Activated gamma-delta T cell treated with Interleukin-2 at 50 U/mL for 16 hours (primary cell): ENCODE measurements around the gene CLCA2.
A peak's percentile ranks its signal among the peaks of the same experiment; 100 is the strongest.

Experiments
- DNase-seq: peaks from one replicate; pipeline ENCODE4 v3.0.0-alpha.2; 2020

Gene CLCA2, protein sequence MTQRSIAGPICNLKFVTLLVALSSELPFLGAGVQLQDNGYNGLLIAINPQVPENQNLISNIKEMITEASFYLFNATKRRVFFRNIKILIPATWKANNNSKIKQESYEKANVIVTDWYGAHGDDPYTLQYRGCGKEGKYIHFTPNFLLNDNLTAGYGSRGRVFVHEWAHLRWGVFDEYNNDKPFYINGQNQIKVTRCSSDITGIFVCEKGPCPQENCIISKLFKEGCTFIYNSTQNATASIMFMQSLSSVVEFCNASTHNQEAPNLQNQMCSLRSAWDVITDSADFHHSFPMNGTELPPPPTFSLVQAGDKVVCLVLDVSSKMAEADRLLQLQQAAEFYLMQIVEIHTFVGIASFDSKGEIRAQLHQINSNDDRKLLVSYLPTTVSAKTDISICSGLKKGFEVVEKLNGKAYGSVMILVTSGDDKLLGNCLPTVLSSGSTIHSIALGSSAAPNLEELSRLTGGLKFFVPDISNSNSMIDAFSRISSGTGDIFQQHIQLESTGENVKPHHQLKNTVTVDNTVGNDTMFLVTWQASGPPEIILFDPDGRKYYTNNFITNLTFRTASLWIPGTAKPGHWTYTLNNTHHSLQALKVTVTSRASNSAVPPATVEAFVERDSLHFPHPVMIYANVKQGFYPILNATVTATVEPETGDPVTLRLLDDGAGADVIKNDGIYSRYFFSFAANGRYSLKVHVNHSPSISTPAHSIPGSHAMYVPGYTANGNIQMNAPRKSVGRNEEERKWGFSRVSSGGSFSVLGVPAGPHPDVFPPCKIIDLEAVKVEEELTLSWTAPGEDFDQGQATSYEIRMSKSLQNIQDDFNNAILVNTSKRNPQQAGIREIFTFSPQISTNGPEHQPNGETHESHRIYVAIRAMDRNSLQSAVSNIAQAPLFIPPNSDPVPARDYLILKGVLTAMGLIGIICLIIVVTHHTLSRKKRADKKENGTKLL

GRCh38 chr1:86423873-86424272, at the start of gene CLCA2:
Gene CLCA2, plus strand, starts transcription at chr1:86424171. Its CDS starts 77 bp downstream, at chr1:86424248.
- no peak for DNase-seq

GRCh38 chr1:86375688-86376087, 48.3 kb upstream of the CLCA2 start:
- DNase-seq: no peak

- no peak for DNase-seq
Measured at GRCh38 chr1:86377341-86377740, 46.6 kb upstream of the CLCA2 start.

DNA sequence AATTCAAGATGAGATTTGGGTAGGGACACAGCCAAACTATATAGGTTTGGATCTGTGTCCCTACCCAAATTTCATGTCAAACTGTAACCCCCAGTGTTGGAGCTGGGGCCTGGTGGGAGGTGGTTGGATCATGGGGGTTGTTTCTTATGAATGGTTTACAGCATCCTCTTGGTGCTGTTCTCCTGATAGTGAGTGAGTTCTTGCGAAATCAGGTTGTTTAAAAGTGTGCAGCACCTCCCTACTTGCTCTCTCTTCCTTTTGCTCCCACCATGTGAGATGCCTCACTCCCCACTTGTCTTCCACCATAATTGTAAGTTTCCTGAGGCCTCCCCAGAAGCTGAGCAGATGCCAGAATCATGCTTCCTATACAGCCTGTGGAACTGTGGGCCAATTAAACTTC, 45.2 kb upstream of the CLCA2 start:
- no peak for DNase-seq

GRCh38 chr1:86380257-86380861, 43.6 kb upstream of the CLCA2 start:
- DNase-seq: no peak

DNA sequence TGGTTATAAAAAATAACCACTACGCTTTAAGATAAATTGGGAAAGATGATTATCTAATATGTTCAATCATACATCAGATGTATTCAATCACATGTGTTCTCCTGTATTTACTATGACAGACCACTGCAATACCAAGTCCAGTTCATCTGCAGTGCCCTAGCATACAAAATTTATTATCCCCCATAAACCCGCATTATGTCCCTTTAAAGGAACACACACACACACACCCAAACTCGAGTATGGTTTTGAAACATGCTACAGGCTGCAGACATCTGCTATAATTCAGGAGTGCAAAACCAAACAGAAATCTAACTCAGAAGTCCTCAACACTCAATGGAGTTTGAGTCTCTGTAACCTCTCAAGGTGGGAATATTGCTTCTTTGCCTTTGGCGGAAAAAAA, 42.7 kb upstream of the CLCA2 start:
- DNase-seq: no peak

DNA sequence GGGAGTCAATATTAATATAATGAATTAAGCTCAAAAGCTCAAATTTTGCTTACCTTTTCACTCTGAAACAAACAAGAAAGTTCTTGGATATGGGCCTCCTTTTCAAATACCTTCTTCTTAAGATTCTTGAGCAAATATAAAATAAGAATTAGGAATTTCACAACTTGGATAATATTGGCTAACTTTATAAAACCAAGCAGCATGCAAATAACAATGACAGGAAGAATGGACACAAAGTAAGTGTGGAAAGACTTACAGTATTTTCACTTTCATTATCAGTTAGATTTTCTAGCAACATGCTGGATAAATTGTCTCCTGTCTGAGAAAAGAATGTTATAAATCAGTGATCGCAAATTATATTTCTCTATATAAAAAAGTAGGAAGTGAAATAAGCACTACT, 41.1 kb upstream of the CLCA2 start:
- no peak for DNase-seq

GRCh38 chr1:86387916-86388627, 35.9 kb upstream of the CLCA2 start:
- no peak for DNase-seq

GRCh38 chr1:86388777-86389176, 35.2 kb upstream of the CLCA2 start:
- no peak for DNase-seq

DNA sequence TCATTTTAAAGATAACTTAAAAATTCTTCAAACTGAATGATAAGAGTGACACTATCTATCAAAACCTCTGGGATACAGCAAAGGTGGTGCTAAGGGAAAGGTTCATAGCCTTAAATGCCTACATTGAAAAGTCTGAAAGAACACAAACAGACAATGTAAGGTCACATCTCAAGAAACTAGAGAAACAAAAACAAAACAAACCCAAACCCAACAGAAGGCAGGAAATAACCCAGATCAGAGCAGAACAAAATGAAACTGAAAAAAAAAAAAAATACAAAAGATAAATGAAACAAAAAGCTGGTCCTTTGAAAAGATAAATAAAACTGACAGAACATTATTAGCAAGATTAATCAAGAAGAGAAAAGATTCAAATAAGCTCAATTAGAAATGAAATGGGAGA, 34.7 kb upstream of the CLCA2 start:
- no peak for DNase-seq

GRCh38 chr1:86394416-86394815, 29.6 kb upstream of the CLCA2 start:
- DNase-seq: no peak

- DNase-seq: peak; percentile 87
Measured at GRCh38 chr1:86395751-86396497, 28.0 kb upstream of the CLCA2 start, which contains the start of gene ODF2L. Gene ODF2L, minus strand, starts transcription at chr1:86396323. Its CDS starts 9,296 bp downstream, at chr1:86387027.

GRCh38 chr1:86396498-86396890, 27.5 kb upstream of the CLCA2 start:
- no peak for DNase-seq

DNA sequence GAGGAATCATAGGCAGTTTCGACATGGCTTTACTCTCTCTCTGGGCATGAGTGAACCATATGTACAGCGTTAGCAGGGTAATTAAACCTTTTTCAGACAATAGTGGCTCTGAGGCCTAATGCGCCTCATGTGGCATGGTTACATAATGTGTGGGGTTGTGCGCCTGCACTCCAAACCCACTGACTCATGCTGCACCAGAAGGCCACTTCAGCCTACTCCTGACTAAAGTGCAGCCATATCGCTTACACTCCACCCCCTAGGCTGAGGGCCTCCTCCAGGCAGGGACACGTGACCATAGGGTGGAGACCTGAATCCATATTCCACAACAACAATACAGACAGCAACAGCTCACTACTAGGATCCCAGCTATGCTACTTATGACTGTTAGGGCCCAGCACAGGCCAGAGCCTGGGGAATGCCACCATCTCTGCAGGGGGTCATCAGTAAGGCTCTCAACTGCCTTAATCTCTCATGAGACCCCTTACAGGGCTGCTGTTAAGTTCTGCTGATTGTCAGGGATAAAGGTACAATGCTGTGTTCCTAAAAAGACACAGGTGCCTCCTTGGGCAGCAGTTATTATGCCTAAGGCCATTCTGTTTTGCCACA, 14.5 kb upstream of the CLCA2 start:
- no peak for DNase-seq

DNA sequence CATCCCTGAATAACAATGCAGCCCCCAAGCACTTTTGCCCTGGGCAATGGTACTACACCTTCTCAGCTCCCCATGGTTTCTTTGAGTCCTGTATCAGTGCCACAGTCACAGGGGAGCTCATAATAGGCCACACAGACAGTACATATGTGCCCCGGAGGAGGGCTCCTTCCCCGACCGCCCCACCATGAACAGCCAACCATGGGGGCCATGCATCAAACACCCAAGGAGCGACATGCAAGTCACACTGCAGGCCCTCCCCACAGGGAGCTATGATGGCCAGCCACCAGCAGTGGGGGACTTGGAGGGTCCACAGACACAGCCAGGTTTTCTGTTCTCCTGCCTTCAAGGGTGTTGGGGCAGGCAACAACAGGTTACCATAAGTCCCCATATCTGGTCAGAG, 13.1 kb upstream of the CLCA2 start:
- DNase-seq: no peak

DNA sequence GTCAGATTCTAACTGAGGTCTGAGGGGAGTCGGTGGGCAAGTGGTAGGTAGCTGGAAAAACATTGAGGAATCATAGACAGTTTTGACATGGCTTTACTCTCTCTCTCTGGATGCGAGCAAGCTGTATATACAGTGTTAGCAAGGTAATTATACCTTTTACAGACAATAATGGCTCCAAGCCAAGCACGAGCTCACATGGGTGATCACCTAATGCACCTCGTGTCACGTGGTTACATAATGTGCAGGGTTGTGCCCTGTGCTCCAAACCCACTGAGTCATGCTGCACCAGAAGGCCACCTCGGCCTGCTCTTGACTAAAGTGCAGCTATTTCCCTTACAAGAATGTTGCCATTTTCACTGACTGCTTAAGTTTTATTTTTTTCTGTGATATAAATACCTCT, 7.6 kb upstream of the CLCA2 start:
- DNase-seq: no peak

DNA sequence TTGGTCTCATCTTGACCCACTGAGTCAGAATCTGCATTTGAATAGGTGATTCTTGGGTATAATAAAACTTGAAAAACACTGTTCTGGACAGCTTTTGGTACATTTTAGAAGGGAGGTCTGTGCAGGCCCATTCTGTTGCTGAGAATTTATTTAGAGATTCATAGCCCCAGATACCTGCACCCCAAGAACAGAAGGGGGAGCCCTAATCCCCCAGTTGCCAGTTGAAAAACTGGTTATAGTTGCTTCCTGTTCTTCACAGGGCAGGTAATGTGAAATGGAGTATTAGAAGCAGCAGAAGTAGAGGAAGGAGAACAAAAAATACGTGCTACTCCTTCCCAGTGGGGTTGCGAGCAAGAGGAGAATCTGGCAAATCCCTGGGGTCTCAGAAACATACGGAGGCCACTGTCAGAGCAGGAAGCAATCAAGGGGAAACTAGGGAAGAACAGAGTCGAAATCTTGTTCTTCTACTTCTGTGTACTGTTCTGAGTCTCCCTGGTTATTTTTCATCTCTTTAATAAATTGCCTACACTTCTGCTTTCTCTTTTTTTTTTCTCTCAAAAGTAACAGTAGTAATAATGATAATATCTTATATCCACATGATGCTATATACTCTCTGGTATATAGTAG, 4.6 kb upstream of the CLCA2 start:
- DNase-seq: peak; percentile 43

DNA sequence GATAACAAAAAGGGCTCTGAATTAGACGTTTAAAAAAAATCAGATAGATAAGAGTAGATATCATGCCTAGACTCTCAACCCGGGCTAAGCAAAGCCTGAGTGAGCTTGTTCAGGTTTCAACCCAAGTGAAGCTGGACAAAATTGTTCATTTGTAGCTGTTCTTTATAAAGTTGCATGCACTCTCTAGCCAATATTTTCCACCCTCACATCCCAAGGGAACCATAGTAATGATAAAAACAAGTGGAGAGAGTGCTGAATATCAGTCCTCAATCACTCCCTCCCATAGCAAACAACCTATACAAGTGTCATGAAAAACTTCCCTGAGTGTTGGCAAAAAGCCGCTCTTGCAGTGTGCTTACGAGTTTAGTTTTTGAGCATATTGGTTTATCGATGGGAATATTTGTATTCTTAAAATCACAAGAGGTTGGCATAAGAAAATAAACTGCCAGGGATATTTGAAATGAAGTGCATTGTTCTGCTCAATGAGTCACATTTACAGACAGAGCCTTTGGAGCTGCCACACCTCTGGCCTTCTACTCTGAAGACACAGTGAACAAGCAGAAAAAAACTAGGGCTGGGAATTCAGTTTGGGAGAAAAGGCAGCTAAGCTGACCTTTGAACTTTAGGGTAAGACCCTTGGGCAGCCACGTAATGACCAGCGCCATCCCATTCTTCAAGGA, 2.2 kb upstream of the CLCA2 start:
- no peak for DNase-seq

GRCh38 chr1:86423473-86423872, 498 bp upstream of the CLCA2 start:
- DNase-seq: no peak

DNA sequence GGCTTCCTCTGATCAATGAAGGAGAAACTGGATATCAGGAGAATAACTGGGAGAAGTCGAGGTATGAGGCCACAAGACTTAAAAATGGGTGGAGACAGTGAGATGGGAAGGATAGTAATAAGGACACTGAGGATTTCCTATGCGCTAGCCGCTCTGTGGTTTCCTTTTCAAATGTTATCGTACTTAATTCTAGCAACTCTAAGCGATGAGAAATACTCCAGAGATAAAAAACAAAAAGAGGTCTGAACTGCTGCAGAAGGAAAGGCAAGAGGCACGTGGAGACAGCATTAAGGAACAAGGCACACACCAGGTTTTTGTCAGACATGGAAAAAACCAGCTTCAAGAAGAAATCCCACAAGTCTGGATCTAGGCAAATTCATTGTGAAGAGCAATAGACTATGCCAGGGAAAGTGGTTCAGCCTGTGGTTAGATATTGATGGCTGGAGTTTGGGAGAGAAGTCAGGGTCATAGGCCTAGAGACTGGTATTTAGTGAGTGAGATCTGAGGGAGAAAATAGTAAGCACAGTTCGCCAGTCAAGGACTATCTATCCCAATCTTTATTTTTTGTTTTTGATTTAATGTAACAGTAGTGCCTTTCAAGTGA, 5.3 kb downstream of the CLCA2 start:
- no peak for DNase-seq
